GM12891 (cell line): ENCODE results near the gene PTPN3.

Experiments used
- POLR2A ChIP-seq: IDR thresholded peaks from 2 replicates; pipeline ENCODE4 v1.6.1; 2011; ENCODE audit warnings: low read depth, low read length, control low read depth
- POLR2AphosphoS5 ChIP-seq: IDR thresholded peaks from 2 replicates; pipeline ENCODE4 v1.6.1; 2011; ENCODE audit warnings: low read depth, low read length, control low read depth
- SPI1 ChIP-seq: IDR thresholded peaks from 2 replicates; pipeline ENCODE4 v1.6.1; 2011; ENCODE audit warnings: low read depth, low read length, control low read depth

DNA sequence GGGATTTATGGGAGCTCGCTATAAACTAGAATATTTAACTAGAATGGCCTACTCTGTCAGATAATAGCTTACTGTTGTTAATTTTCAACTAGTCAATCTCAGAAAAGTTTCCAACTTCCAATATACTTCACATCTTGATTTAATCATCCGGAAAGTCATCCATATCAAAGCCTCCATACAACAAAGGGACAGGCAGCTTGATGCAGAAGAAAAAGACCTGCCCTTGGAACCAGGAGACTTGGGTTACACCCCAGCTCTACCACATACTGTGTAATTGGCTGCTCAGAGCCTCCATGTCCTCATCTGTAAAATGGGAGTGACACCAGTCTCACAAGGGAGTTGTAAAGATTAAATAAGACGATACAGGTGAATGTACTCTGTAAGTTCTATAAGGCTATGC, 1.9 kb downstream of the PTPN3 start:
- TF ChIP-seq POLR2A (no peak), POLR2AphosphoS5 (no peak), SPI1 (no peak)
